ENCODE results near the gene MSRB2.

The MSRB2 gene

GRCh38 chr10:23110722-23111516, 15.5 kb downstream of the MSRB2 start:
- H3K27me3 ChIP-seq (ENCODE audit: control insufficient read depth in 2 of 2, insufficient read depth in 2 of 2, low read length in 2 of 2) = no peaks in the 10 kb centered on the region
- peaks cover 28 to 43% of the 10 kb centered on the region in 2 donors for H3K36me3 ChIP-seq (ENCODE audit: control insufficient read depth in 2 of 2, insufficient read depth in 2 of 2, low read length in 2 of 2)
- H3K9me3 ChIP-seq (ENCODE audit: control insufficient read depth in 2 of 2, low read length in 2 of 2) = no peaks in the 10 kb centered on the region
- H3K9ac ChIP-seq (ENCODE audit: low read depth in 1 of 2, low read length in 2 of 2) = no peak overlapping the region
- no peak overlapping the region for H3K4me3 ChIP-seq (ENCODE audit: low read length in 2 of 2)
- no peaks in the 10 kb centered on the region for H3K4me1 ChIP-seq (ENCODE audit: control insufficient read depth in 2 of 2, insufficient read depth in 2 of 2, low read length in 2 of 2)
- H3K27ac ChIP-seq (ENCODE audit: low read depth in 2 of 2, low read length in 2 of 2) = no peak overlapping the region

- no peaks in the 10 kb centered on the region for H3K9me3 ChIP-seq (ENCODE audit: control insufficient read depth in 2 of 2, low read length in 2 of 2)
- H3K27ac ChIP-seq (ENCODE audit: low read depth in 2 of 2, low read length in 2 of 2) = no peak overlapping the region
- no peaks in the 10 kb centered on the region for H3K27me3 ChIP-seq (ENCODE audit: control insufficient read depth in 2 of 2, insufficient read depth in 2 of 2, low read length in 2 of 2)
- peaks cover 30 to 41% of the 10 kb centered on the region in 2 donors for H3K36me3 ChIP-seq (ENCODE audit: control insufficient read depth in 2 of 2, insufficient read depth in 2 of 2, low read length in 2 of 2)
- H3K4me3 ChIP-seq (ENCODE audit: low read length in 2 of 2) = no peak overlapping the region
- H3K4me1 ChIP-seq (ENCODE audit: control insufficient read depth in 2 of 2, insufficient read depth in 2 of 2, low read length in 2 of 2) = no peaks in the 10 kb centered on the region
- no peak overlapping the region for H3K9ac ChIP-seq (ENCODE audit: low read depth in 1 of 2, low read length in 2 of 2)
Measured at GRCh38 chr10:23111517-23112286, 16.3 kb downstream of the MSRB2 start.

- H3K27ac ChIP-seq (ENCODE audit: low read depth in 2 of 2, low read length in 2 of 2) = no peak overlapping the region
- H3K9ac ChIP-seq (ENCODE audit: low read depth in 1 of 2, low read length in 2 of 2) = no peak overlapping the region
- no peaks in the 10 kb centered on the region for H3K27me3 ChIP-seq (ENCODE audit: control insufficient read depth in 2 of 2, insufficient read depth in 2 of 2, low read length in 2 of 2)
- peaks cover 30 to 51% of the 10 kb centered on the region in 2 donors for H3K36me3 ChIP-seq (ENCODE audit: control insufficient read depth in 2 of 2, insufficient read depth in 2 of 2, low read length in 2 of 2)
- H3K4me1 ChIP-seq (ENCODE audit: control insufficient read depth in 2 of 2, insufficient read depth in 2 of 2, low read length in 2 of 2) = no peaks in the 10 kb centered on the region
- no peaks in the 10 kb centered on the region for H3K9me3 ChIP-seq (ENCODE audit: control insufficient read depth in 2 of 2, low read length in 2 of 2)
- H3K4me3 ChIP-seq (ENCODE audit: low read length in 2 of 2) = no peak overlapping the region
Measured at GRCh38 chr10:23114228-23114850, 19.0 kb downstream of the MSRB2 start.

- Histone ChIP-seq H3K4me3 (ENCODE audit: low read length in 2 of 2) (no peak overlapping the region), H3K9ac (ENCODE audit: low read depth in 1 of 2, low read length in 2 of 2) (no peak overlapping the region), H3K27me3 (ENCODE audit: control insufficient read depth in 2 of 2, insufficient read depth in 2 of 2, low read length in 2 of 2) (no peaks in the 10 kb centered on the region), H3K36me3 (ENCODE audit: control insufficient read depth in 2 of 2, insufficient read depth in 2 of 2, low read length in 2 of 2) (peaks cover 29 to 47% of the 10 kb centered on the region in 2 donors), H3K4me1 (ENCODE audit: control insufficient read depth in 2 of 2, insufficient read depth in 2 of 2, low read length in 2 of 2) (no peaks in the 10 kb centered on the region), H3K9me3 (ENCODE audit: control insufficient read depth in 2 of 2, low read length in 2 of 2) (no peaks in the 10 kb centered on the region), H3K27ac (ENCODE audit: low read depth in 2 of 2, low read length in 2 of 2) (no peak overlapping the region)
Measured at GRCh38 chr10:23116486-23117205, 21.3 kb downstream of the MSRB2 start.

GRCh38 chr10:23120001-23120934, 24.9 kb downstream of the MSRB2 start:
- Histone ChIP-seq H3K4me3 (ENCODE audit: low read length in 2 of 2) (no peak overlapping the region), H3K9me3 (ENCODE audit: control insufficient read depth in 2 of 2, low read length in 2 of 2) (no peaks in the 10 kb centered on the region), H3K4me1 (ENCODE audit: control insufficient read depth in 2 of 2, insufficient read depth in 2 of 2, low read length in 2 of 2) (no peaks in the 10 kb centered on the region), H3K27ac (ENCODE audit: low read depth in 2 of 2, low read length in 2 of 2) (no peak overlapping the region), H3K36me3 (ENCODE audit: control insufficient read depth in 2 of 2, insufficient read depth in 2 of 2, low read length in 2 of 2) (peaks cover 20 to 25% of the 10 kb centered on the region in 2 donors), H3K9ac (ENCODE audit: low read depth in 1 of 2, low read length in 2 of 2) (no peak overlapping the region), H3K27me3 (ENCODE audit: control insufficient read depth in 2 of 2, insufficient read depth in 2 of 2, low read length in 2 of 2) (no peaks in the 10 kb centered on the region)

GRCh38 chr10:23121135-23121534, 25.8 kb downstream of the MSRB2 start:
- H3K9me3 ChIP-seq (ENCODE audit: control insufficient read depth in 2 of 2, low read length in 2 of 2) = no peaks in the 10 kb centered on the region
- H3K4me1 ChIP-seq (ENCODE audit: control insufficient read depth in 2 of 2, insufficient read depth in 2 of 2, low read length in 2 of 2) = no peaks in the 10 kb centered on the region
- H3K9ac ChIP-seq (ENCODE audit: low read depth in 1 of 2, low read length in 2 of 2) = no peak overlapping the region
- no peaks in the 10 kb centered on the region for H3K27me3 ChIP-seq (ENCODE audit: control insufficient read depth in 2 of 2, insufficient read depth in 2 of 2, low read length in 2 of 2)
- H3K4me3 ChIP-seq (ENCODE audit: low read length in 2 of 2) = no peak overlapping the region
- H3K27ac ChIP-seq (ENCODE audit: low read depth in 2 of 2, low read length in 2 of 2) = no peak overlapping the region
- H3K36me3 ChIP-seq (ENCODE audit: control insufficient read depth in 2 of 2, insufficient read depth in 2 of 2, low read length in 2 of 2) = peaks cover 20 to 25% of the 10 kb centered on the region in 2 donors

- Histone ChIP-seq H3K9ac (ENCODE audit: low read depth in 1 of 2, low read length in 2 of 2) (no peak overlapping the region), H3K9me3 (ENCODE audit: control insufficient read depth in 2 of 2, low read length in 2 of 2) (no peaks in the 10 kb centered on the region), H3K36me3 (ENCODE audit: control insufficient read depth in 2 of 2, insufficient read depth in 2 of 2, low read length in 2 of 2) (no peaks in the 10 kb centered on the region), H3K4me1 (ENCODE audit: control insufficient read depth in 2 of 2, insufficient read depth in 2 of 2, low read length in 2 of 2) (no peaks in the 10 kb centered on the region), H3K27ac (ENCODE audit: low read depth in 2 of 2, low read length in 2 of 2) (no peak overlapping the region), H3K27me3 (ENCODE audit: control insufficient read depth in 2 of 2, insufficient read depth in 2 of 2, low read length in 2 of 2) (no peaks in the 10 kb centered on the region), H3K4me3 (ENCODE audit: low read length in 2 of 2) (no peak overlapping the region)
Measured at GRCh38 chr10:23136462-23136861, 41.1 kb downstream of the MSRB2 start.

GRCh38 chr10:23139677-23140076, 44.3 kb downstream of the MSRB2 start:
- H3K36me3 ChIP-seq (ENCODE audit: control insufficient read depth in 2 of 2, insufficient read depth in 2 of 2, low read length in 2 of 2) = no peaks in the 10 kb centered on the region
- H3K4me3 ChIP-seq (ENCODE audit: low read length in 2 of 2) = no peak overlapping the region
- no peaks in the 10 kb centered on the region for H3K27me3 ChIP-seq (ENCODE audit: control insufficient read depth in 2 of 2, insufficient read depth in 2 of 2, low read length in 2 of 2)
- H3K9ac ChIP-seq (ENCODE audit: low read depth in 1 of 2, low read length in 2 of 2) = no peak overlapping the region
- H3K27ac ChIP-seq (ENCODE audit: low read depth in 2 of 2, low read length in 2 of 2) = no peak overlapping the region
- no peaks in the 10 kb centered on the region for H3K4me1 ChIP-seq (ENCODE audit: control insufficient read depth in 2 of 2, insufficient read depth in 2 of 2, low read length in 2 of 2)
- no peaks in the 10 kb centered on the region for H3K9me3 ChIP-seq (ENCODE audit: control insufficient read depth in 2 of 2, low read length in 2 of 2)

GRCh38 chr10:23141995-23142394, 46.6 kb downstream of the MSRB2 start:
- Histone ChIP-seq H3K27ac (ENCODE audit: low read depth in 2 of 2, low read length in 2 of 2) (no peak overlapping the region), H3K4me1 (ENCODE audit: control insufficient read depth in 2 of 2, insufficient read depth in 2 of 2, low read length in 2 of 2) (no peaks in the 10 kb centered on the region), H3K36me3 (ENCODE audit: control insufficient read depth in 2 of 2, insufficient read depth in 2 of 2, low read length in 2 of 2) (no peaks in the 10 kb centered on the region), H3K9me3 (ENCODE audit: control insufficient read depth in 2 of 2, low read length in 2 of 2) (no peaks in the 10 kb centered on the region), H3K27me3 (ENCODE audit: control insufficient read depth in 2 of 2, insufficient read depth in 2 of 2, low read length in 2 of 2) (no peaks in the 10 kb centered on the region), H3K9ac (ENCODE audit: low read depth in 1 of 2, low read length in 2 of 2) (no peak overlapping the region), H3K4me3 (ENCODE audit: low read length in 2 of 2) (no peak overlapping the region)
